ENCODE results near the gene FLAD1. TPM values are rescaled to one million over a fixed set of nuclear protein-coding genes. Genes with fewer than 3 reads are reported as not detected.

FLAD1 gene
- total and polyA plus RNA-seq, 2 donors (not counting 3 experiments of a cell fraction or from before 2014, with no cell fraction given) = 42.2 to 59.1 TPM

DNA sequence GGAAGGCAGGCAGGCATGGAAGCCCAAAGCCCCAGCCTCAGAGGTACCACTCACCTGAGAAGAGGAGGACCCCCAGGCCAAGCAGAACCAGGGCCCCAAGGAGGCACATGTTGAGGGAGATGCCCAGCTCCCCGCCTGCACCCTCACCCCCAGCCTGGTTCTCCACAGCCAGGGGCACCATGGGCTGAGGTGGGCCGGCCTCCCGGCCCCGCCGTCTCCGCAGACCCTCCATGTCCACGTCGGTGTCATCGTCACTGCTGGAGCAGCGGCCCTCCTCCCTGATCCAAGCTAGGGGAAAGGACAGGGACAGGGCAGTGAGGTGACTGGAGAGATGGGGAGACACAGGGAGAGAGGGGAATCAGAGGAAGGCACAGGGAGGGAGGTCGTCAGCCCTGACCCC is 35.1 kb upstream of the FLAD1 start:
- Histone ChIP-seq H3K36me3 (ENCODE audit: control insufficient read depth in 2 of 2, extremely low read depth in 1 of 2, insufficient read depth in 2 of 2, low read length in 2 of 2) (peaks cover 0 to 35% of the 10 kb centered on the region in 2 experiments), H3K27me3 (ENCODE audit: control insufficient read depth in 2 of 2, insufficient read depth in 2 of 2, low read length in 2 of 2) (no peaks in the 10 kb centered on the region), H2AFZ (ENCODE audit: low read depth, low read length) (no peak overlapping the region), H3K79me2 (ENCODE audit: control insufficient read depth, insufficient read depth, low read length) (no peaks in the 10 kb centered on the region), H3K9ac (replicated peaks; ENCODE audit: extremely low read depth, insufficient read depth, low read length) (no peak overlapping the region), H3K4me1 (ENCODE audit: control insufficient read depth, extremely low read depth, insufficient read depth, low read length) (no peaks in the 10 kb centered on the region), H3K27ac (ENCODE audit: insufficient read depth, low read depth, low read length) (no peak overlapping the region), H3K4me2 (ENCODE audit: insufficient read depth, low read length) (no peak overlapping the region), H3K4me3 (replicated peaks in 1 of 3; ENCODE audit: insufficient read depth in 1 of 3, low read depth in 1 of 3, low read length in 3 of 3) (no peak overlapping the region), H3K9me3 (replicated peaks; ENCODE audit: control insufficient read depth, insufficient read depth, low read length) (no peaks in the 10 kb centered on the region), H3K9me1 (replicated peaks; ENCODE audit: control insufficient read depth, extremely low read depth, insufficient read depth, low read length) (no peaks in the 10 kb centered on the region), H4K20me1 (replicated peaks; ENCODE audit: control insufficient read depth, extremely low read depth, insufficient read depth, low read length) (no peaks in the 10 kb centered on the region)
- DNase-seq (ENCODE audit: low read depth, low spot score) (no peak), FAIRE-seq (no peak)
- dilution Hi-C loops (cut with MboI; ENCODE audit: extremely low pct_ligation_motif_present, low sequenced_read_pairs) = no loop called here
- TF ChIP-seq, protein P1, sequence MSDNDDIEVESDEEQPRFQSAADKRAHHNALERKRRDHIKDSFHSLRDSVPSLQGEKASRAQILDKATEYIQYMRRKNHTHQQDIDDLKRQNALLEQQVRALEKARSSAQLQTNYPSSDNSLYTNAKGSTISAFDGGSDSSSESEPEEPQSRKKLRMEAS (IDR thresholded peaks at IDR 0.05; ENCODE audit: insufficient read depth, insufficient read length) = no peak
- TF ChIP-seq GATA2 (IDR thresholded peaks at IDR 0.05; ENCODE audit: insufficient read depth, insufficient read length, low read depth, low read length) (no peak), POLR2AphosphoS5 (IDR thresholded peaks at IDR 0.05; ENCODE audit: insufficient read depth, low read depth, low read length) (no peak), EZH2 (IDR thresholded peaks at IDR 0.05; ENCODE audit: borderline replicate concordance, low read depth, low read length, severe bottlenecking) (no peak), MYC (IDR thresholded peaks at IDR 0.05; ENCODE audit: low read depth, low read length) (no peak), POLR2A (IDR thresholded peaks at IDR 0.05; ENCODE audit: low read depth, low read length) (no peak), FOS (IDR thresholded peaks at IDR 0.05; ENCODE audit: borderline replicate concordance, insufficient read depth, low read length) (no peak), JUN (IDR thresholded peaks at IDR 0.05; ENCODE audit: borderline replicate concordance, insufficient read depth, insufficient read length, low read depth) (no peak)
- TF ChIP-seq, protein P2, sequence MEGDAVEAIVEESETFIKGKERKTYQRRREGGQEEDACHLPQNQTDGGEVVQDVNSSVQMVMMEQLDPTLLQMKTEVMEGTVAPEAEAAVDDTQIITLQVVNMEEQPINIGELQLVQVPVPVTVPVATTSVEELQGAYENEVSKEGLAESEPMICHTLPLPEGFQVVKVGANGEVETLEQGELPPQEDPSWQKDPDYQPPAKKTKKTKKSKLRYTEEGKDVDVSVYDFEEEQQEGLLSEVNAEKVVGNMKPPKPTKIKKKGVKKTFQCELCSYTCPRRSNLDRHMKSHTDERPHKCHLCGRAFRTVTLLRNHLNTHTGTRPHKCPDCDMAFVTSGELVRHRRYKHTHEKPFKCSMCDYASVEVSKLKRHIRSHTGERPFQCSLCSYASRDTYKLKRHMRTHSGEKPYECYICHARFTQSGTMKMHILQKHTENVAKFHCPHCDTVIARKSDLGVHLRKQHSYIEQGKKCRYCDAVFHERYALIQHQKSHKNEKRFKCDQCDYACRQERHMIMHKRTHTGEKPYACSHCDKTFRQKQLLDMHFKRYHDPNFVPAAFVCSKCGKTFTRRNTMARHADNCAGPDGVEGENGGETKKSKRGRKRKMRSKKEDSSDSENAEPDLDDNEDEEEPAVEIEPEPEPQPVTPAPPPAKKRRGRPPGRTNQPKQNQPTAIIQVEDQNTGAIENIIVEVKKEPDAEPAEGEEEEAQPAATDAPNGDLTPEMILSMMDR (IDR thresholded peaks at IDR 0.05; ENCODE audit: extremely low read depth in 1 of 2, insufficient read depth in 1 of 2, low read depth in 1 of 2, low read length in 2 of 2) = no peak
- intact Hi-C loops (cut with micrococcal nuclease) = no loop called here
- no TSS peak for BruUV-seq (replicated peaks)
- CTCF ChIA-PET = interaction anchor here (1.1 kb wide), 1 partner anchor 69 kb away, joined by 6 read pairs; no protein-coding TSS in a partner anchor
- POLR2A ChIA-PET = no interaction called here
